Smooth muscle cell (in vitro differentiated cells): ENCODE data around the gene FGFR3. TPM values are rescaled to one million over a fixed set of nuclear protein-coding genes. Genes with fewer than 3 reads are reported as not detected.

Experiments used
- DNase-seq: peaks from one replicate; lab custom pipeline; 2025; ENCODE audit not compliant: unreplicated experiment; lab: John Stamatoyannopoulos, UW
- H2AFZ ChIP-seq: fragments of 200-600 bp; sonication (generic); 2 replicates; pipeline ENCODE4 v1.6.0; 2016; ENCODE audit warnings: antibody characterized with exemption, low read depth, mild to moderate bottlenecking
- H3F3A ChIP-seq: fragments of 200-600 bp; sonication (generic); 2 replicates; pipeline ENCODE4 v1.6.0; 2017; ENCODE audit warnings: antibody characterized with exemption, low read depth
- H3K27ac ChIP-seq: fragments of 200-600 bp; sonication (generic); 2 replicates; pipeline ENCODE4 v1.5.1; 2016; ENCODE audit warnings: low read depth, mild to moderate bottlenecking
- H3K27me3 ChIP-seq: fragments of 200-600 bp; sonication (generic); 2 replicates; pipeline ENCODE4 v1.6.1; 2016; ENCODE audit warnings: low read depth, mild to moderate bottlenecking
- H3K36me3 ChIP-seq: fragments of 200-600 bp; sonication (generic); 2 replicates; pipeline ENCODE4 v1.5.1; 2016; ENCODE audit warnings: low read depth
- H3K4me1 ChIP-seq: fragments of 200-600 bp; sonication (generic); 2 replicates; pipeline ENCODE4 v1.5.1; 2016; ENCODE audit warnings: low read depth
- H3K4me2 ChIP-seq: fragments of 200-600 bp; sonication (generic); 2 replicates; pipeline ENCODE4 v1.6.0; 2016; ENCODE audit warnings: mild to moderate bottlenecking
- H3K4me3 ChIP-seq: fragments of 200-600 bp; sonication (generic); 2 replicates; pipeline ENCODE4 v1.5.1; 2016; ENCODE audit warnings: mild to moderate bottlenecking
- H3K79me2 ChIP-seq: fragments of 200-600 bp; sonication (generic); 2 replicates; pipeline ENCODE4 v1.6.0; 2016; ENCODE audit warnings: low read depth, mild to moderate bottlenecking
- H3K9ac ChIP-seq: fragments of 200-600 bp; sonication (generic); 2 replicates; pipeline ENCODE4 v1.6.0; 2016; ENCODE audit warnings: low read depth
- H3K9me3 ChIP-seq: fragments of 200-600 bp; sonication (generic); replicated peaks from 2 replicates; pipeline ENCODE4 v1.5.1; 2016; ENCODE audit warnings: low read depth
- H4K20me1 ChIP-seq: fragments of 200-600 bp; sonication (generic); 2 replicates; pipeline ENCODE4 v1.6.0; 2016; ENCODE audit warnings: low read depth
- CTCF ChIP-seq: fragments of 200-600 bp; sonication (generic); IDR thresholded peaks from 2 replicates; pipeline ENCODE4 v1.5.1; 2017; ENCODE audit warnings: borderline replicate concordance, mild to moderate bottlenecking, antibody characterized with exemption; ENCODE audit not compliant: insufficient read depth, poor library complexity, severe bottlenecking
- WGBS: methylation state at CpG from one replicate; pipeline ENCODE4 v1.1.7; 2016; ENCODE audit warnings: low lambda C conversion rate; 5-methylcytosine and 5-hydroxymethylcytosine counted together
- polyA plus RNA-seq: library from polyadenylated mRNA; unstranded; fragments of >200 nt; fragmentation: Nextera tagmentation; extraction: Ambion mirVana; gene quantifications from 2 replicates; pipeline ENCODE4 v1.2.1, GENCODE V29; 2016
- total RNA-seq: library from RNA; depleted of rRNA; stranded (reverse); fragments of >200 nt; gene quantifications from 2 replicates; pipeline ENCODE4 v1.2.3, GENCODE V29; 2014

Gene FGFR3
- total and polyA plus RNA-seq, 2 experiments from 2014 or later = 6.6 to 13.6 TPM

DNA sequence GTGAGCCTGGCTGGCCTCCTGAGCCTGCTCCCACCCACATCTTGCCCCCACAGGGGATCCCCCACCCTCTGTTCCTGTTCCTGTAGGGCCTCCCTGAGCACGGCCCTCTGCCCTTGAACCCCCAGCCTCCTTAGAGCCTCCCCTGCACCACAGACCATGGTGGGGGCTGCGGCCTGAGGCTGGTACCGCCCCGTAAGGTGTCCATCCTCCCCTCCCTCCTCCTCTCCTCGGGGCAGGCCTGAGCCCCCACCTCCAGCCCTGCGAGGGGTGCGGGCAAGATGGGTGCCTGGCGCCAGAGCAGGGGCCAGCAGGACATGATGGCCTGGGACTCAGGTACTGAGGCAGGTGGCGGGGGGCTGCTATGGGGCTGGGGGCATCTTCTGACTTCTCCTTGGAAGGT is 28.4 kb upstream of the FGFR3 start:
- Histone ChIP-seq H3K4me2 (no peak overlapping the region), H3K27ac (no peak overlapping the region), H3K4me3 (no peak overlapping the region), H3K36me3 (no peaks in the 10 kb centered on the region), H3K9ac (no peak overlapping the region), H3F3A (no peaks in the 10 kb centered on the region), H3K27me3 (no peaks in the 10 kb centered on the region), H3K9me3 (no peaks in the 10 kb centered on the region), H3K4me1 (peaks cover 44% of the 10 kb centered on the region), H3K79me2 (no peaks in the 10 kb centered on the region), H2AFZ (no peak overlapping the region), H4K20me1 (no peaks in the 10 kb centered on the region)
- WGBS = 100% methylated on average over 8 of the region's 9 CpGs
- TF ChIP-seq CTCF = no peak
- DNase-seq = no peak

GRCh38 chr4:1765409-1766072 is 27.6 kb upstream of the FGFR3 start:
- Histone ChIP-seq H3K27me3 (no peaks in the 10 kb centered on the region), H3K9me3 (no peaks in the 10 kb centered on the region), H3K4me1 (peaks cover 50% of the 10 kb centered on the region), H2AFZ (no peak overlapping the region), H3K27ac (no peak overlapping the region), H3K4me2 (no peak overlapping the region), H3K4me3 (no peak overlapping the region), H3K9ac (no peak overlapping the region), H3F3A (no peaks in the 10 kb centered on the region), H3K79me2 (no peaks in the 10 kb centered on the region), H3K36me3 (no peaks in the 10 kb centered on the region), H4K20me1 (no peaks in the 10 kb centered on the region)
- WGBS = 90% methylated on average over 6 of the region's 10 CpGs
- no peak for TF ChIP-seq CTCF
- no peak for DNase-seq

- DNase-seq = no peak
- peak overlapping the region; percentile 51 for H3K4me3 ChIP-seq
- peak overlapping the region; percentile 86 for H3K4me2 ChIP-seq
- H3F3A ChIP-seq = no peaks in the 10 kb centered on the region
- H3K36me3 ChIP-seq = no peaks in the 10 kb centered on the region
- H3K9ac ChIP-seq = no peak overlapping the region
- peaks cover 53% of the 10 kb centered on the region for H3K4me1 ChIP-seq
- H4K20me1 ChIP-seq = no peaks in the 10 kb centered on the region
- 25% methylated on average over 37 of the region's 41 CpGs for WGBS
- no peaks in the 10 kb centered on the region for H3K27me3 ChIP-seq
- no peak overlapping the region for H3K27ac ChIP-seq
- H2AFZ ChIP-seq = no peak overlapping the region
- H3K9me3 ChIP-seq = no peaks in the 10 kb centered on the region
- no peaks in the 10 kb centered on the region for H3K79me2 ChIP-seq
- TF ChIP-seq CTCF = no peak
These were observed 26.7 kb upstream of the FGFR3 start for GRCh38 chr4:1766106-1767060.
